CD4-positive, alpha-beta memory T cell (primary cell): ENCODE measurements around the gene RARA. TPM values are rescaled to one million over a fixed set of nuclear protein-coding genes. Genes with fewer than 3 reads are reported as not detected.
A peak's percentile ranks its signal among the peaks of the same experiment; 100 is the strongest.
"Not testable (repeated sequence)": the region's sequence is repeated elsewhere in the genome, so short reads cannot be mapped to it uniquely, and the experiment has no call there.

Experiments
- CTCF ChIA-PET: fragments of 350-600 bp; sonication (Branson Sonifier 250); formaldehyde crosslinking; loops from one replicate; lab custom pipeline; 2021; ENCODE audit warnings: inconsistent platforms; ENCODE audit not compliant: partially characterized antibody; lab: Charles Lee
- POLR2A ChIA-PET: fragments of 350-600 bp; sonication (Branson Sonifier 250); formaldehyde crosslinking; loops from one replicate; lab custom pipeline; 2021; ENCODE audit not compliant: partially characterized antibody; lab: Charles Lee
- DNase-seq, 5 donors: peaks; one replicate each; pipeline versions ENCODE4 v3.0.0 to v3.0.0-alpha.2; 2020 to 2022; ENCODE audit warnings: mixed read lengths in 1 of 5
- H3K27ac ChIP-seq: one replicate; pipeline ENCODE4 v1.7.0; 2013; ENCODE audit warnings: low read depth, low read length
- H3K27me3 ChIP-seq: 2 replicates; pipeline ENCODE4 v1.7.0; 2013; ENCODE audit warnings: mild to moderate bottlenecking, low read length, moderate library complexity; ENCODE audit not compliant: insufficient read depth
- H3K36me3 ChIP-seq: 2 replicates; pipeline ENCODE4 v1.7.0; 2013; ENCODE audit warnings: mild to moderate bottlenecking, low read length, moderate library complexity; ENCODE audit not compliant: insufficient read depth
- H3K4me1 ChIP-seq: 2 replicates; pipeline ENCODE4 v1.7.0; 2013; ENCODE audit warnings: mild to moderate bottlenecking, low read length, moderate library complexity; ENCODE audit not compliant: insufficient read depth
- H3K4me3 ChIP-seq, 2 donors: one replicate each; pipeline ENCODE4 v1.7.0; 2013; ENCODE audit warnings: low read length in 2 of 2, mild to moderate bottlenecking in 1 of 2
- H3K9me3 ChIP-seq, 2 donors: one replicate each; pipeline ENCODE4 v1.7.0; 2013; ENCODE audit warnings: low read length in 2 of 2, control low read depth in 1 of 2; ENCODE audit not compliant: control insufficient read depth in 1 of 2
- H3K27ac Mint-ChIP-seq, 7 donors: one replicate each; pipeline ENCODE4 v1.8.0; 2020 to 2021; ENCODE audit warnings: mixed read lengths in 7 of 7, mild to moderate bottlenecking in 6 of 7, inconsistent platforms in 3 of 7, moderate library complexity in 3 of 7
- H3K27me3 Mint-ChIP-seq, 2 donors: one replicate each; pipeline ENCODE4 v1.8.0; 2020 to 2021; ENCODE audit warnings: mixed read lengths in 2 of 2
- H3K36me3 Mint-ChIP-seq, 2 donors: one replicate each; pipeline ENCODE4 v1.8.0; 2020 to 2021; ENCODE audit warnings: mixed read lengths in 2 of 2, inconsistent platforms in 1 of 2, mild to moderate bottlenecking in 1 of 2
- H3K4me1 Mint-ChIP-seq, 4 donors: one replicate each; pipeline ENCODE4 v1.8.0; 2020 to 2021; ENCODE audit warnings: mixed read lengths in 4 of 4, mild to moderate bottlenecking in 1 of 4
- H3K4me3 Mint-ChIP-seq, 8 donors: one replicate each; pipeline ENCODE4 v1.8.0; 2020 to 2021; ENCODE audit warnings: mixed read lengths in 8 of 8, mild to moderate bottlenecking in 7 of 8, moderate library complexity in 6 of 8, inconsistent platforms in 3 of 8
- H3K9me3 Mint-ChIP-seq, 8 donors: one replicate each; pipeline ENCODE4 v1.8.0; 2020 to 2021; ENCODE audit warnings: mixed read lengths in 8 of 8, mild to moderate bottlenecking in 5 of 8, inconsistent platforms in 3 of 8, moderate library complexity in 1 of 8
- intact Hi-C: fragments of 100-400 bp; cut with micrococcal nuclease; formaldehyde crosslinking; loops from one replicate; pipeline ENCODE4 v1.15.1; 2023
- polyA plus RNA-seq, 2 donors: library from polyadenylated mRNA; unstranded; fragments of 300-500 nt; fragmentation: Illumina TruSeq; gene quantifications; one replicate each; pipeline ENCODE4 v1.2.3, GENCODE V29; 2021
- total RNA-seq, 2 experiments: library from RNA; stranded (reverse); gene quantifications; one replicate each; pipeline ENCODE4 v1.2.3, GENCODE V29; 2021

Gene RARA
- total and polyA plus RNA-seq, 4 experiments from 2014 or later = 5.1 to 54.5 (median 37.4) TPM

- peak overlapping the region in 2 of 7 donors; percentile 46 to 49 for H3K27ac Mint-ChIP-seq
- not testable (repeated sequence) for H3K36me3 ChIP-seq, H3K4me3 ChIP-seq, H3K36me3 Mint-ChIP-seq, DNase-seq, H3K27ac ChIP-seq, H3K9me3 Mint-ChIP-seq, H3K27me3 Mint-ChIP-seq, H3K27me3 ChIP-seq, H3K9me3 ChIP-seq, H3K4me3 Mint-ChIP-seq
- H3K4me1 Mint-ChIP-seq = peaks cover 16 to 17% (median 16%) of the 10 kb centered on the region in 4 donors
- peaks cover 51% of the 10 kb centered on the region for H3K4me1 ChIP-seq
- intact Hi-C loops = loop anchor here (5.0 kb wide), 1 partner anchor 228 kb away; no protein-coding TSS in a partner anchor
- CTCF ChIA-PET = interaction anchor here (0.9 to 18.1 kb wide), 9 partner anchors 8 to 254 kb away, joined by 3 to 573 read pairs (median 4); partner anchors contain the start of gene CDC6
- POLR2A ChIA-PET = interaction anchor here (0.5 to 37.1 kb wide), 4 partner anchors 9 to 179 kb away, joined by 3 to 1054 read pairs (median 185); no protein-coding TSS in a partner anchor
Measured at GRCh38 chr17:40304552-40304863, 4.5 kb upstream of the RARA start.

GRCh38 chr17:40304866-40305265 is 4.1 kb upstream of the RARA start:
- peaks cover 55% of the 10 kb centered on the region for H3K4me1 ChIP-seq
- H3K9me3 ChIP-seq, H3K9me3 Mint-ChIP-seq, H3K27ac Mint-ChIP-seq, H3K4me3 ChIP-seq, DNase-seq, H3K27ac ChIP-seq, H3K36me3 ChIP-seq, H3K27me3 ChIP-seq, H3K36me3 Mint-ChIP-seq, H3K27me3 Mint-ChIP-seq, H3K4me3 Mint-ChIP-seq: not testable (repeated sequence)
- intact Hi-C loops = loop anchor here (5.0 kb wide), 1 partner anchor 227 kb away; no protein-coding TSS in a partner anchor
- POLR2A ChIA-PET = interaction anchor here (0.5 to 37.1 kb wide), 4 partner anchors 9 to 179 kb away, joined by 3 to 1054 read pairs (median 185); no protein-coding TSS in a partner anchor
- peaks cover 16 to 20% (median 18%) of the 10 kb centered on the region in 4 donors for H3K4me1 Mint-ChIP-seq
- CTCF ChIA-PET = interaction anchor here (1.0 to 18.1 kb wide), 5 partner anchors 18 to 254 kb away, joined by 3 to 573 read pairs (median 19); no protein-coding TSS in a partner anchor

- Histone ChIP-seq H3K4me3 (no peak overlapping the region), H3K36me3 (no peaks in the 10 kb centered on the region), H3K4me1 (peaks cover 70% of the 10 kb centered on the region), H3K9me3 (no peaks in the 10 kb centered on the region), H3K27ac (peak overlapping the region; percentile 0), H3K27me3 (no peaks in the 10 kb centered on the region)
- peaks cover 20 to 35% (median 28%) of the 10 kb centered on the region in 4 donors for H3K4me1 Mint-ChIP-seq
- intact Hi-C loops = no loop called here
- ChIA-PET POLR2A (interaction anchor here (19.4 to 37.1 kb wide), 2 partner anchors 16 to 38 kb away, joined by 367 to 1054 read pairs; no protein-coding TSS in a partner anchor), CTCF (interaction anchor here (1.1 to 18.1 kb wide), 13 partner anchors 10 to 280 kb away, joined by 3 to 573 read pairs (median 6); no protein-coding TSS in a partner anchor)
- peak overlapping the region in 4 of 8 donors; percentile 2 to 51 (median 26) for H3K4me3 Mint-ChIP-seq
- no peaks in the 10 kb centered on the region for H3K9me3 Mint-ChIP-seq
- no peaks in the 10 kb centered on the region for H3K36me3 Mint-ChIP-seq
- H3K27ac Mint-ChIP-seq = no peak overlapping the region
- H3K27me3 Mint-ChIP-seq = no peaks in the 10 kb centered on the region
- no peak for DNase-seq
Measured at GRCh38 chr17:40306395-40306794, 2.6 kb upstream of the RARA start.

GRCh38 chr17:40307001-40307730 is 1.8 kb upstream of the RARA start:
- H3K9me3 Mint-ChIP-seq = no peaks in the 10 kb centered on the region
- H3K4me3 Mint-ChIP-seq = no peak overlapping the region
- H3K27ac Mint-ChIP-seq = no peak overlapping the region
- no peaks in the 10 kb centered on the region for H3K27me3 Mint-ChIP-seq
- Histone ChIP-seq H3K4me1 (peaks cover 78% of the 10 kb centered on the region), H3K27ac (peak overlapping the region; percentile 23), H3K9me3 (no peaks in the 10 kb centered on the region), H3K4me3 (no peak overlapping the region), H3K36me3 (no peaks in the 10 kb centered on the region), H3K27me3 (no peaks in the 10 kb centered on the region)
- H3K4me1 Mint-ChIP-seq = peaks cover 21 to 43% (median 35%) of the 10 kb centered on the region in 4 donors
- intact Hi-C loops = no loop called here
- POLR2A ChIA-PET = interaction anchor here (19.4 to 37.1 kb wide), 2 partner anchors 15 to 37 kb away, joined by 367 to 1054 read pairs; no protein-coding TSS in a partner anchor
- CTCF ChIA-PET = interaction anchor here (0.5 to 18.1 kb wide), 22 partner anchors 10 to 281 kb away, joined by 3 to 573 read pairs (median 5); partner anchors contain the start of gene IGFBP4
- no peaks in the 10 kb centered on the region for H3K36me3 Mint-ChIP-seq
- DNase-seq = peak in 1 of 5 donors; percentile 64

- peaks cover 81% of the 10 kb centered on the region for H3K4me1 ChIP-seq
- no peaks in the 10 kb centered on the region for H3K36me3 ChIP-seq
- H3K9me3 Mint-ChIP-seq = no peaks in the 10 kb centered on the region
- H3K27ac ChIP-seq = peak overlapping the region; percentile 23
- no peaks in the 10 kb centered on the region for H3K9me3 ChIP-seq
- peaks cover 21 to 47% (median 38%) of the 10 kb centered on the region in 4 donors for H3K4me1 Mint-ChIP-seq
- H3K27me3 ChIP-seq = no peaks in the 10 kb centered on the region
- H3K36me3 Mint-ChIP-seq = no peaks in the 10 kb centered on the region
- H3K4me3 ChIP-seq = no peak overlapping the region
- DNase-seq = no peak
- no peak overlapping the region for H3K27ac Mint-ChIP-seq
- H3K4me3 Mint-ChIP-seq = no peak overlapping the region
- ChIA-PET CTCF (interaction anchor here (0.5 to 18.1 kb wide), 23 partner anchors 11 to 1368 kb away, joined by 3 to 573 read pairs (median 5); partner anchors contain the start of gene IGFBP4), POLR2A (interaction anchor here (19.4 to 37.1 kb wide), 2 partner anchors 14 to 37 kb away, joined by 367 to 1054 read pairs; no protein-coding TSS in a partner anchor)
- intact Hi-C loops = no loop called here
- H3K27me3 Mint-ChIP-seq = no peaks in the 10 kb centered on the region
Measured at GRCh38 chr17:40307740-40308239, 1.2 kb upstream of the RARA start.

GRCh38 chr17:40309949-40310510 is 1.1 kb downstream of the RARA start:
- Histone ChIP-seq H3K27me3 (no peaks in the 10 kb centered on the region), H3K9me3 (no peaks in the 10 kb centered on the region), H3K36me3 (no peaks in the 10 kb centered on the region), H3K27ac (no peak overlapping the region), H3K4me3 (no peak overlapping the region), H3K4me1 (peaks cover 75% of the 10 kb centered on the region)
- peak overlapping the region in 3 of 8 donors; percentile 17 to 33 (median 27) for H3K4me3 Mint-ChIP-seq
- H3K27me3 Mint-ChIP-seq = no peaks in the 10 kb centered on the region
- intact Hi-C loops = no loop called here
- peaks cover 14 to 53% (median 32%) of the 10 kb centered on the region in 4 donors for H3K4me1 Mint-ChIP-seq
- no peak for DNase-seq
- H3K36me3 Mint-ChIP-seq = no peaks in the 10 kb centered on the region
- peak overlapping the region in 3 of 7 donors; percentile 21 to 60 (median 22) for H3K27ac Mint-ChIP-seq
- ChIA-PET POLR2A (interaction anchor here (19.4 to 37.1 kb wide), 2 partner anchors 12 to 34 kb away, joined by 367 to 1054 read pairs; no protein-coding TSS in a partner anchor), CTCF (interaction anchor here (1.0 to 18.1 kb wide), 7 partner anchors 11 to 234 kb away, joined by 3 to 573 read pairs (median 3); no protein-coding TSS in a partner anchor)
- no peaks in the 10 kb centered on the region for H3K9me3 Mint-ChIP-seq
